ENCODE data around the gene CDKAL1.

DNA sequence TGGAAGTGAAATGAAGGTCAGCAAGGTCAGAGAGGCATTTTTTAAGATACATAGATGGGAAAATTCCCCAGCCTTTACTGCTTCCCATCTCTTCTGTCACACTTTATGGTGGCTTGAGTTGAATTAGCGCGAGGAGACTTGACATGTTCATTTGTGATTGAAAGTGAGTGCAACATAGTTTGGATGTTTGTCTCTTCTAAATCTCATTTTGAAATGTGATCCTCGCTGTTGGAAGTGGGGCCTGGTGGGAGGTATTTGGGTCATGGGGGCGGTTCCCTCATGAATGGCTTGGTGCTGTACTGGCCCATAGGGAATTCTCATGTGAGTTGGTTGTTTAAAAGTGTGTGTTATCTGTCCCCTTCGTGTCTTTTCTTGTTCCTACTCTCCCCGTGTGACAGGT is 237.2 kb downstream of the CDKAL1 start:
- TF ChIP-seq, protein P1, sequence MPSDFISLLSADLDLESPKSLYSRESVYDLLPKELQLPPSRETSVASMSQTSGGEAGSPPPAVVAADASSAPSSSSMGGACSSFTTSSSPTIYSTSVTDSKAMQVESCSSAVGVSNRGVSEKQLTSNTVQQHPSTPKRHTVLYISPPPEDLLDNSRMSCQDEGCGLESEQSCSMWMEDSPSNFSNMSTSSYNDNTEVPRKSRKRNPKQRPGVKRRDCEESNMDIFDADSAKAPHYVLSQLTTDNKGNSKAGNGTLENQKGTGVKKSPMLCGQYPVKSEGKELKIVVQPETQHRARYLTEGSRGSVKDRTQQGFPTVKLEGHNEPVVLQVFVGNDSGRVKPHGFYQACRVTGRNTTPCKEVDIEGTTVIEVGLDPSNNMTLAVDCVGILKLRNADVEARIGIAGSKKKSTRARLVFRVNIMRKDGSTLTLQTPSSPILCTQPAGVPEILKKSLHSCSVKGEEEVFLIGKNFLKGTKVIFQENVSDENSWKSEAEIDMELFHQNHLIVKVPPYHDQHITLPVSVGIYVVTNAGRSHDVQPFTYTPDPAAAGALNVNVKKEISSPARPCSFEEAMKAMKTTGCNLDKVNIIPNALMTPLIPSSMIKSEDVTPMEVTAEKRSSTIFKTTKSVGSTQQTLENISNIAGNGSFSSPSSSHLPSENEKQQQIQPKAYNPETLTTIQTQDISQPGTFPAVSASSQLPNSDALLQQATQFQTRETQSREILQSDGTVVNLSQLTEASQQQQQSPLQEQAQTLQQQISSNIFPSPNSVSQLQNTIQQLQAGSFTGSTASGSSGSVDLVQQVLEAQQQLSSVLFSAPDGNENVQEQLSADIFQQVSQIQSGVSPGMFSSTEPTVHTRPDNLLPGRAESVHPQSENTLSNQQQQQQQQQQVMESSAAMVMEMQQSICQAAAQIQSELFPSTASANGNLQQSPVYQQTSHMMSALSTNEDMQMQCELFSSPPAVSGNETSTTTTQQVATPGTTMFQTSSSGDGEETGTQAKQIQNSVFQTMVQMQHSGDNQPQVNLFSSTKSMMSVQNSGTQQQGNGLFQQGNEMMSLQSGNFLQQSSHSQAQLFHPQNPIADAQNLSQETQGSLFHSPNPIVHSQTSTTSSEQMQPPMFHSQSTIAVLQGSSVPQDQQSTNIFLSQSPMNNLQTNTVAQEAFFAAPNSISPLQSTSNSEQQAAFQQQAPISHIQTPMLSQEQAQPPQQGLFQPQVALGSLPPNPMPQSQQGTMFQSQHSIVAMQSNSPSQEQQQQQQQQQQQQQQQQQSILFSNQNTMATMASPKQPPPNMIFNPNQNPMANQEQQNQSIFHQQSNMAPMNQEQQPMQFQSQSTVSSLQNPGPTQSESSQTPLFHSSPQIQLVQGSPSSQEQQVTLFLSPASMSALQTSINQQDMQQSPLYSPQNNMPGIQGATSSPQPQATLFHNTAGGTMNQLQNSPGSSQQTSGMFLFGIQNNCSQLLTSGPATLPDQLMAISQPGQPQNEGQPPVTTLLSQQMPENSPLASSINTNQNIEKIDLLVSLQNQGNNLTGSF (CRISPR knock-in tag; IDR thresholded peaks at IDR 0.05): no peak
- TF ChIP-seq EZH2 (conservative IDR thresholded peaks at IDR 0.05; ENCODE audit: low read depth, low read length) (no peak), REXO4 (CRISPR knock-in tag; IDR thresholded peaks at IDR 0.05; ENCODE audit: borderline replicate concordance) (no peak), KLF6 (CRISPR knock-in tag; IDR thresholded peaks at IDR 0.05) (no peak), JUNB (CRISPR knock-in tag; IDR thresholded peaks at IDR 0.05; ENCODE audit: borderline replicate concordance) (no peak), NCOA5 (CRISPR knock-in tag; IDR thresholded peaks at IDR 0.05) (no peak)
